Measurements from ENCODE around the gene GAS2L3.
"Not testable (repeated sequence)": the region's sequence is repeated elsewhere in the genome, so short reads cannot be mapped to it uniquely, and the experiment has no call there.

GAS2L3 gene

GRCh38 chr12:100573292-100574186 is at the start of gene GAS2L3:
Gene GAS2L3 (plus strand): TSS chr12:100573684. CDS start chr12:100594905, 21,221 bp downstream.
- peak; percentile 52 for DNase-seq

DNA sequence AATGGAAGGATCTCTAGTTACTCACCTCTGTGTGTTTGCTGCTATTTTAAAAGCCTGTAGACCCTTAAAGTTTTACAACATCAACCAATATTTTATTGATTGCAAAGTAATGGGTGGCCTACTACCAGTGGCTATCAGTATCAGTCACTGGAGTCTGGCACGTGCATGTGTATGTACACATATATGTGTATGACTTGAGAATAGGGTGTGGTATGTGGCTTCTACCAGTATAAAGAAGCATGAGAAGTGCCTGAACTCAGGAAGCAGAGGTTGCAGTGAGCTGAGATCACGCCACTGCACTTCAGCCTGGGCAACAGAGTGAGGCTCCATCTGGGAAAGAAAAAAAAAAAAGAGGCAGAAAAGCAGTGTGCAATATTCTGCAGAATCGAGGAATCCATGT is 45.5 kb upstream of the GAS2L3 start:
- DNase-seq = no peak

GRCh38 chr12:100528471-100529127 is 44.9 kb upstream of the GAS2L3 start:
- no peak for DNase-seq

GRCh38 chr12:100529756-100530350 is 43.6 kb upstream of the GAS2L3 start:
- DNase-seq = no peak

DNA sequence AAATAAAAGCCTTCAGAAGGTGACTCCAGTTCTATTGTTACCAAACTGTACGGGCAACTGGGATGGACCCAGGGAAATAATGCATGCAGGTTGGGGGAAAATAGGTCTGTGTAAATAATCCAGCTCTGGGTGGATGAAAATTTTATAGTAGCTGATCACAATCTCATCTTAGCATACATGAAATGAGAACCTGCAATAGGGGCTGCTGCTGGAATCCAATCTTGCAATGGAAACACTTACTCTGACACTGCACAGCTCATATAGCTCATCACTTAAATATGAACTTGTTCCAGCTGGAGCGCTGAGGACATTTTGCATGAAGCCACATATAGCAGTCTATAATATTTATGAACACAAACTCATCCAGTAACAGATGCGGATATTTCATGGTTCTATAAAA is 40.1 kb upstream of the GAS2L3 start:
- DNase-seq = no peak

DNA sequence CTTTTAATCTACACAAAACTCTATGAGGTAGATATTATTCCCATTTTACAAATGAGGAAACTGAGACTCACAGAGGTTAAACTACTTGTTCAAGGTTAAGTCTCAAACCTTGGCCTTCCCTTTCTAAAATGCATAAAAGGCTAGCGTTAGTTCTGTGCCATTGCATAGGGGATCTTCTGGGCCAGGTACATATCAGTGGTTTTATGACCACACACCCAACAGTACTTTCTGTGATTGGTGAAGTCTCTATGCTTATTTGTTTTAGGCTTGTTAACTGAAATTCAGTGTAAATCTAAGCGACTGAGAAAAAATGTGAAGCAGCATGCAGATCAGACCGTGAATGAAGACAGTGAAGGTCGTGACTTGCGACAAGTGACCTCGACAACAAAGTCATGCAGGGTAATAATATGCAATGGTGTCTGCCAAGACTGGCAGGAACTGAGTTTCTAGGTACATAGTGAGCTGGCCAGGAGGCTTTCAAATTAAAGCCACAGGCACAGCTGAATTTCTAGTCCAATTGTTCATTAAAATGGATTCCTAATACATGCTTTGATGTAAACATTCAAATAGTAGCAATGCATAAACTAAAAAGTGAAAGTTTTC is 38.8 kb upstream of the GAS2L3 start:
- DNase-seq = no peak

DNA sequence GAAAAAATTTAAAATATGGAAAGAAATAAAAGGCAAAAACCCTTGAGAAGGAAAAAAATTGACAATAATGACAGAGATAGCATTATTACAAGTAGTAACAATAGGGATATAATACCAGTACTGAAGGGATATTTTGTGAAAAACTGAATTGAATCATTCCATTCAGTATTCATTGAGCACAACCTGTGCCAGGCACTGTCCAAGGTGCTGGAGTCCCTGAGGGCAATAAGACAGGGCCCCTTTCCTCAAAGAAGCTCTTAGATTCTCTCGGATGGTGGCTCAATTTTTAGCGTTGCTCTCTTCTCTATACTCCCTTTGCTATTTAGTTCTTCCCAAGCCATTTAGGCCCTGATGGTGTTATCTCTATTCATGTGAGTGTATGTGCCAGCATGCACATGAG is 34.3 kb upstream of the GAS2L3 start:
- DNase-seq = no peak

GRCh38 chr12:100544165-100544564 is 29.3 kb upstream of the GAS2L3 start:
- no peak for DNase-seq

- no peak for DNase-seq
These were observed 28.4 kb upstream of the GAS2L3 start for GRCh38 chr12:100545092-100545491.

- DNase-seq = no peak
These were observed 19.5 kb upstream of the GAS2L3 start for GRCh38 chr12:100553936-100554335.

GRCh38 chr12:100554608-100555077 is 18.8 kb upstream of the GAS2L3 start:
- DNase-seq = no peak

- DNase-seq = no peak
These were observed 17.8 kb upstream of the GAS2L3 start for GRCh38 chr12:100555722-100556121.

DNA sequence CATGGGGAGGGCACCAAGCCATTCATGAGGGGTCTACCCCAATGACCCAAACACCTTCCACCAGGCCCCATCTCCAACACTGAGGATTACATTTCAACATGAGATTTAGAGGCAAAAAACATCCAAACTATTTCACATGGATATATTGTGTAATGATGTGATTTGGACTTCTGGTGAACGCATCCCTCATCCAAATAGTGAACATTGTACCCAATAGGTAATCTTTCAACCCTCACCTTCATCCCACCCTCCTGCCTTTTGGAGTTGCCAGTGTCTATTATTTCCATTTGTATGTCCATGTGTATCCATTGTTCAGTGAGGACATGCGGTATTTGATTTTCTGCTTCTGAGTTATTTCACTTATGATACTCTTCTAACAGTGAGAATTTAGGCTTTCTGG is 16.1 kb upstream of the GAS2L3 start:
- DNase-seq = no peak

DNA sequence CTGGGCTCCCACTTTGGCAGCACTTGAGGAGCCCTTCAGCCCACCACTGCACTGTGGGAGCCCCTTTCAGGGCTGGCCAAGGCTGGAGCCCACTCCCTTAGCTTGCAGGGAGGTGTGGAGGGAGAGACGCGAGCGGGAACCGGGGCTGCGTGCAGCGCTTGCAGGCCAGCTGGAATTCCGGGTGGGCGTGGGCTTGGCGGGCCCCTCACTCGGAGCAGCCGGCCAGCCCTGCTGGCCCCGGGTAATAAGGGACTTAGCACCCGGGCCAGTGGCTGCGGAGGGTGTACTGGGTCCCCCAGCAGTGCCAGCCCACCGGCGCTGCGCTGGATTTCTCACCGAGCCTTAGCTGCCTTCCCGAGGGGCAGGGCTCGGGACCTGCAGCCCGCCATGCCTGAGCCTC is 14.2 kb upstream of the GAS2L3 start:
- not testable (repeated sequence) for DNase-seq

GRCh38 chr12:100564090-100564489 is 9.4 kb upstream of the GAS2L3 start:
- DNase-seq = no peak

DNA sequence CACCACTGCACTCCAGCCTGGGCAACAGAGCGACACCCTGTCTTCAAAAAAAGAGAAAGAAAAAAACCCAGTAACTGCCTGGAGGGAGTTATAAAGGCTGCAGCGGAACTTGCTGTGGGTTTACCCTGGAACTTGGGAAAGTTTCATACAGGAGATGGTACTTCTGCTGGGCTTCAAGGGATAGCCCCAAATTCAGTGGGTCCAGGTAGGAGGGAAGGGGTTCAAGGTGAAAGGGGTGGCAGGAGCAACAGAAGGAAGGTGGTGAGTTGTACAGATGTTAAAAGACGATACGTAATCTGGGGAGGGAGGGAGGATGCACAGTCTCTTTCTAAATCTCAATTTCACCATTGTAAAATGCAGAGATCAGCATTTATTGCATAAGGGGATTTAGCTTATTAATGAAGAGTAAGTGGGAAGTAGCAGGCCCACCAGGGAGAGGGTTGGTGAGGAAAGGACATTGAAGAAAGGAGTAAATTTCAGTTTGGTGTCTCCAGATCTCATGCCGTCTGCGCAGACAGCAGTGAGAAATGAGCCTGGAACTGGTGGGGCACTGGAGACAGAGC is 8.5 kb upstream of the GAS2L3 start:
- DNase-seq = no peak

DNA sequence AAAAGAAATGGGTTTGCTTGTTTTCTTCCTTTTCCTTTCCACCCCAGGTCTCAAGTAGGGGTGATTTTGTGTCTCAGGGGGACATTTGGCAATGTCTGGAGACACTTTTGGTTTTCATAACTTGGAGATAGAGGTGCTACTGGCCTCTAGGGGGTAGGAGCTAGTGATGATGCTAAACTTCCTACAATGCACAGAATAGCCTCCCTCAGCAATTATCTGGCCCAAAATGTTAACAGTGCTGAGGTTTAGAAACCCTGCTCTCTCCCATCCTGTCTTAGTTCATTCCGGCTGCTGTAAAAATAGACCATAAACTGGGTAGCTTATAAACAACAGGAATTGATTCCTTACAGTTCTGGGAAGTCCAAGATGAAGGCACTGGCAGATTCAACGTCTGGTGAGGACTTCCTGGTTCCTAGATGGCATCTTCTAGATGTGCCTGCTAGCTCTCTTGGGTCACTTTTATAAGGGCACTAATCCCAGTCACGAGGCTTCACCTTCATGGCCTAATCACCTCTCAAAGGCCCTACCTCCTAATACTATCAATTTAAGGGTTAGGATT is 7.4 kb upstream of the GAS2L3 start:
- DNase-seq = no peak

GRCh38 chr12:100566887-100567637 is 6.4 kb upstream of the GAS2L3 start:
- DNase-seq = no peak

DNA sequence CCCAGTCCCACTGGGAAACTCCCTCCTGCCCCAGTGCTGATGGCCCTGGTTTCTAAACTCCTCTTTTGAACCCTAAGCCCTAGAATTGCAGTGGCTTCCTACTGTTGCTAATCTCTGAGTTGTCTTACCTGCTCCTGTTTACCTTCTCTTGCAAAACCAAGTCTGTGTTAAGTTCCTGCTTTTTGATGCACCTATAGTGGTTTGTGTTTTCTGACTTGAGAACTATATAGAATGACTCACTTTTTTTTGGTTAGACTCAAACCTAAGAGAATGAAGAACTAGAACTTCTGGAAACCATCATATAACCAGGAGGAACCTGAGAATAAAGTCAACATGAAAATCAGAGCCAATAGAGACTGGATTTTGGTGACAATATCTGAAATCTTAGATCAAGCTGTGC is 5.5 kb upstream of the GAS2L3 start:
- DNase-seq = no peak

DNA sequence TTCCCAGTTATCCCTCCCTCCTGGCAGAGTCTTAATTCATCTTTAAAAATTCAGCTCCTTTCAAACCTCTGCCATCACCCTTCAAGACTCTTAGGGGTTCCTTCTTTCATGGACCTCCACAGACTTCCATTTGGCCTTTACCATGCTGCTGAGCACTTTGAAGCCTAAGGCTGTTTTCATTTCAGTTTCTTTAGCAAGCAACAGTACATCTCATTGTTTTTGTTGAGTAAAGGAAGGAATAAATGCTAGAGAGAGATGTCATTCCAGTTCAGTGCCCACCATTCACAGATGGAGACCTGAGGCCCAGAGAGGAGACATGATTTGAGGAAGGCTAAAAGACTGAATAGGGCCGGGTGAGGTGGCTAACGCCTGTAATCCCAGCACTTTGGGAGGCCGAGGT is 1.3 kb upstream of the GAS2L3 start:
- no peak for DNase-seq

GRCh38 chr12:100574187-100575074 is 947 bp downstream of the GAS2L3 start:
- DNase-seq = no peak

Data from activated T-cell treated with anti-CD3 and anti-CD28 coated beads, Interleukin-2, amount 50 U/mL, for 1 hour (primary cell).